ENCODE results near the gene NWD2.
"Not testable (repeated sequence)": the region's sequence is repeated elsewhere in the genome, so short reads cannot be mapped to it uniquely, and the experiment has no call there.

Gene NWD2

DNA sequence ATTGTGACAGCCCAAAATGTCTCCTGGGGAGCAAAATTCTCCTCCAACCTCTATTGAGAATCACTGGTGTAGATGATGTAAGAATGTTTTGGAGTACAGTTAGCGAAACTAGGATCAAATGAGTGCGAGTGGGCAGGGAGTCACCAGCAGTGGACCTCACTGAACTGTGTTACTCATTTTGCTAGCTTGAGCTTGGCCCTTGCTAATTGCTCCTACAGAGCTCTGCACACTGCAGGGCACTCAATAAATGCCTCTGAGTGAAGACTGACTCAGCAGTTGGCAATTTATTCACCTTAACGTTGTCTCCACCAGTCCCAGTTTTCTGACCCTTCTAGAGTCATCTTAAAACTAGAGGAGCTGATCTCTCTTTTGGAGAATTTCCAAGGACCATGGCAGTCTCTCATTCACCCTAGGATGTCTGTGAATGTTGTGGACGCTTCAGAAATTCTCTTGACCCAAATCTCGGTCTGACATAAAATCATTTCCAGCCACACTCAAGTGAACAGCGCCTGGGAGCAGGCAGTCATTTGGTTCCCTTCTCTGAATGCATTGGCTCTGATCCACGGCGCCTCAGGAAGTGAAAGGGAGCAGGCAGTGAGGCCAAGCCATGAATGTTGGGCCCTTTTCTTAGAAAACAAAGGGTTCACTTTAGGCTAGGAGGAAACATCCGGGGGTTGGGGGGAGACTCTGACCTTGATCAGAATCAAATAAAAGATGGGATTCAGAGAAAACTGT, 148.1 kb downstream of the NWD2 start:
- no peak for DNase-seq

DNA sequence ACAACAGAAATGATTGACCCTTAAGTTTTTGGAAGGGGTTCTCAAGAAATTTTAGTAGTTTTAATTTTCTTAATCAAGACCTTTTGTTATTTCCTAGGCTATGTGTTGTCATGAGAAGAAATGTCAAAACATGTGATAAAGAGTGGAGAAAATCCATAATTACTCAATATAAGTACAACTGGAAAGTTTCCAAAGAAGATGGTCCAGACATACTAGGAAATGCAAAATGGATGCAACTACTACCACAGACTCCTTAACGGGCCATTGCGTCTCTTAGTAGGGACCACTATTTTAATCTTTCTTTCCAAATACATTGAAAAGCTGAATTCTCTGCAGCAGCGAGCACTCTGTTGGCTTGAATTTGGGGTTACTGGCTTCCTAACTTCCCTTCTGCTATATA, 148.8 kb downstream of the NWD2 start:
- DNase-seq = no peak

- DNase-seq = no peak
Observed at GRCh38 chr4:37393889-37394288, 149.3 kb downstream of the NWD2 start.

GRCh38 chr4:37397505-37397904, 153.0 kb downstream of the NWD2 start:
- DNase-seq = no peak

- DNase-seq = no peak
Observed at GRCh38 chr4:37400241-37400881, 155.8 kb downstream of the NWD2 start.

DNA sequence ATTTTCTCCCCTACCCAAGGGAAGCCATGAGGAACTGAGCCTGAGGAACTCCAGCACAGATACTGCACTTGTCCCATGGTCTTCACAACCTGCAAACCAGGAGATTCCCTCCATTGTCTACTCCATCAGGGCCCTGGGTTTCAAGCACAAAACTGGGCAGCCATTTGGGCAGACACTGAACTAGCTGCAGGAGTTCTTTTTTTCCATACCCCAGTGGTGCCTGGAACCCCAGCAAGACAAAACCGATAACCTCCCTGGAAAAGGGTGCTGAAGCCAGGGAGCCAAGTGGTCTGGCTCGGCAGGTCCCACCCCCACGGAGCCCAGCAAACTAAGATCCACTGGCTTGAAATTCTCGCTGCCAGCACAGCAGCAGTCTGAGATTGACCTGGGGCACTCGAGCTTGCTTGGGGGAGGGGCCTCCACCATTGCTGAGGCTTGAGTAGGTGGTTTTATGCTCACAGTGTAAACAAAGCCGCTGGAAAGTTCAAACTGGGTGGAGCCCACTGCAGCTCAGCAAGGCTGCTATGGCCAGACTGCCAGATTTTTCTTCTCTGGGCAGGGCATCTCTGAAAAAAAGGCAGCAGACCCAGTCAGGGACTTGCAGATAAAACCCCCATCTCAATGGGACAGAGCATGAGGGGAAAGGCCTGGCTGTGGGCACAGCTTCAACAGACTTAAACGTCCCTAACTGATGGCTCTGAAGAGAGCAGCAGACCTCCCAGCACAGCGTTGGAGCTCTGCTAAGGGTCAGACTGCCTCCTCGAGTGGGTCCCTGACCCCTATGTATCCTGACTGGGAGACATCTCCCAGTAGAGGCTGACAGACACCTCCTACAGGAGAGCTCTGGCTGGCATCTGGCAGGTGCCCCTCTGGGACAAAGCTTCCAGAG, 163.6 kb downstream of the NWD2 start:
- DNase-seq = not testable (repeated sequence)

- DNase-seq = not testable (repeated sequence)
Observed at GRCh38 chr4:37413612-37414011, 169.1 kb downstream of the NWD2 start.

DNA sequence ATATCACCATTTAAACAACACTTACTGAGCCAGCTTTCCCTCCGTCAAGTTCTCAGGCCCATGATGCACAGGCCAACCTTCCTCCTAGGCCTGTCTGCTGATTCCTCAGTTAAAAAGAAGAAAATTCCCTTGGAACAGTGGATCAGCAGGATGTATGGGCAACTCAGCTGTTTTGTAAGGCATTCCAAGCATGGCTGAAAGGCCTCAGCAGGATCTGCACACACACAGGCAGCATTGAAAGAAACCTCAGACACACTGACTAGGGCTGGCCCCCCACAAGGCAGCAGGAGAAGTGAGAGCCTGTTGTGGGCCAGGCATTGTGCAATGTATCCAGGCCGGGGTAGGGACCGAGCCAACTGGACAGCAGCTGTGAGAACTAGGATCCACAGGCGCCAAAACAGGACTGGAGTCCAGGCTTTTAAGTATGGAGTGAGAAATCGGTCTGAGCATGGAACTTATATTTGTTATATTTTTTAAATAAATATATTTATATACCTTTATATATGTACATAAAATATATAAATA, 171.4 kb downstream of the NWD2 start:
- no peak for DNase-seq

- no peak for DNase-seq
Observed at GRCh38 chr4:37421614-37422013, 177.1 kb downstream of the NWD2 start.

DNA sequence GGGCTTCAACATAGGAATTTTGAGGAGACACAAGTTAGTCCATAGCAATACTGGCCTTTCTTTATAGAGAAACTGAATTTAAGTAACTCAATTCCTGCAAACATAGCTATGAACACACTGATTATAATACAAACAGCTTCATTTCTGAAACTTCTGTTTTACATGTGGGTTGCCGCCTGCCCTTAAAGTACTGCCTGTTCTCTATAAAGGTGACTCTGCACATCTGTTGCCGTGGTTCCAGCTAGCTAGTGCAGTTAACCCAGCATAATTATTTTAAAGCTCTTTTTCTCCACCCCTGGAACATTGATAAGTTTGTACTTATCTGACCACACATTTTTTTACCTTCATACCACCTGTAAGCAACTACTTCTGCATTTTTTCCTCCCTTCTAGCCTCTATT, 177.6 kb downstream of the NWD2 start:
- DNase-seq = no peak

DNA sequence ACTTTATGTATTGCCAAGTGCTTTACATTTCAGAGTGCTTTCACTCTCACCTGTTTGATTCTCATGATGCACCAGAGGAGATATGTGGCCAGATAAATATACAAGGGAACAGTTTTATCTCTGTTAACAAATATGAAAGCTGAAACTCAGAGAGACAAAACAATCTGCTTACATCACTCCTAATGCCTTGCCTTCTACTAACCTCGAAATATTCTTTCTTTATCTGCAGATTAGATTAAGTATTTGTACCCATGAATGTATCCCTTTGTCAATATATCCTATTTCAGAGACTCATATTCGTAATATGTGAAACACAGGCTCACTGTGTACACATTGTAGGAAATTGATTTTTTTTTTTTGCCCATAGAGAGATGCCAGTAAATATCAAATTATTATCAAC, 178.1 kb downstream of the NWD2 start:
- no peak for DNase-seq

GRCh38 chr4:37423310-37423709, 178.8 kb downstream of the NWD2 start:
- DNase-seq = no peak

DNA sequence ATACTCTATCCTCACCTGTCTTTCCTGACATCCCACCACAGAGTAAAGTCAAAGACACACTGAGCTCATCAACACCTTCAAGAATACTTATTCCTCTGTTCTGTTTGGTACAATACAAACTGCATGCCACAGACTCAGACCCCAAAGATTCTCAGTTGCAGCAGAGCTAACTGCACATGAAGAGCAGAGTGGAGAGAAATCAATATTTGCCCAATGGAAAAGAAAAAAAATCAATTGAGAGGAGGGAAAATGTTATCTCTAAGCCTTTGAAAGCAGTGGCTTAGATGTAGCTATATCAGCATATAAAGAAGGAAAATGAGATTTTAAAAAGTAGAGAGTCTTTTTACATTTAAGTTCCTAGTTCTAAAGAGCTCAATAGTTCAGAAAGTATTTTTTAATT, 180.2 kb downstream of the NWD2 start:
- DNase-seq = no peak

DNA sequence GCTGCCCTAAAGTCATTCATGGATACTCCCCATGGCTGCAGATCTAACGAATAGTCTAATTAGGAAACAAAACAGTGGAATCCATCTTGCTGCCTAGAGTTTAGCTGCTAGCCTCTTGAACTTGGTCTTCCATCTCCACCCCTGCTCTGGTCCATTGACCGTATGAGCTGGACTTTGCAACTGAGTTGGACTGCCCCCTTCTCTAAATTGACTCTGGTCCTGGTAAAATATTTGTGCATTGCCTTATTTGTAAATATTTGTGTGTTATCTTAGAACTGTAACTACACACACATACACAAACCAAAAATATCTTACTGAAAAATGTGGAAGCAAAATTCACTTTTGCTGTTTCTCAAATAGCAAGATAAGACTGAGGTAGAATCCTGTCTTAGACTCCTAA, 181.3 kb downstream of the NWD2 start:
- DNase-seq = no peak

DNA sequence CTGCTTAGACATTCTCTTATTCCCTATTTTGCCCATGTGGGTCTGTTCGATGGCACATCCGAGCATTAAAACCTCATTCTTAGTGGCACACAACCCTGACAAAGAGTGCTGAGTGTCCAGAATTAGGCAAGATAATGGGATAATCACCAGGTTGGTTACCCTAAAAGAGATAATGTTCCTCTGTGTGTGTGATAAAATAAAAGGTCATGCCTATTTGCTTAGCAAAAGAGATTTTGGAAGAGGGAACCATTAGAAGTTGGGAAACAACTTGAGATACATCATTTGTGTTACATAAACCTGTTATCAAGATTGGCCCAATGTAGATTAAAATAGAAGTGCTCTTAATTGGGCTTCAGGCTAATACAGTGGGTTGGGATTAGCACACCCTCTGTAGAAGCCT, 182.7 kb downstream of the NWD2 start:
- no peak for DNase-seq

DNA sequence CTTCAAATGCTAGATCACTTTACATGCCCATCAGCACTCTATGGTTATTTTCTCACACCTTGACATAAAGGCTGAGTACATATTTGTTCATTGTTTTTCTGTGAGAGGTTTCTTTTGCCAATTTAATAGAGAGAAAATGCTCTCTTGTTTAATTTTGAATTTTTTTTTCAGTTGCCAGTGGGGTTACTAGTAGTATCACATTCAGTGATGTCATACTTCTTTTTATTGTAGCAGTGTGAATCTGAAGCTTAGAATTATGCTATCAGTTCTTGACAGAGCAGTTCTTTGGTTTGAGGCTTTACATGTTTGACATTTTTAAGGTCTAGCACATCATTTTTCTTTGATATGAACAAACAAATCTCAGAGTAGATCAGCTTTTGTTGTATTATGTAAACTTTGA, 185.4 kb downstream of the NWD2 start:
- no peak for DNase-seq

GRCh38 chr4:37430718-37431416, 186.3 kb downstream of the NWD2 start:
- no peak for DNase-seq

- DNase-seq = no peak
Observed at GRCh38 chr4:37431417-37431743, 186.8 kb downstream of the NWD2 start.

DNA sequence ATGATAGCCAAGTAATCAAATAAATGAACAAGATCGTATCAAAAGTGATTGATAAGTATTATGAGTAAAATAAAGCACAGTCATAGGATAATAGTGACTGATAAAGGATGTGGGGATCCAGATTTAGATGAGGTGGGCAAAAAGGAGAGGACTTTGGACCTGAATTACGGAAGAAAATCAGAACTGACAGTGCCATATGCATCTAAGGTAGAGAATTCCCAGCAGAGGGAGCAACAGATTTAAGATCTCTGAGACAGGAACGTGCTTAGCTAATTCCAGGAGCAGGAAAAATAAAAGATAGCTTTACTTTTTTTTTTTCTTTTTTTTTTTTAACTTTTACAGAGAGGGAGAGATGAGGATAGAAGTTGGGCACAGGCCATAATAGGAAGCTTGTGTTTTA, 189.9 kb downstream of the NWD2 start:
- no peak for DNase-seq

DNA sequence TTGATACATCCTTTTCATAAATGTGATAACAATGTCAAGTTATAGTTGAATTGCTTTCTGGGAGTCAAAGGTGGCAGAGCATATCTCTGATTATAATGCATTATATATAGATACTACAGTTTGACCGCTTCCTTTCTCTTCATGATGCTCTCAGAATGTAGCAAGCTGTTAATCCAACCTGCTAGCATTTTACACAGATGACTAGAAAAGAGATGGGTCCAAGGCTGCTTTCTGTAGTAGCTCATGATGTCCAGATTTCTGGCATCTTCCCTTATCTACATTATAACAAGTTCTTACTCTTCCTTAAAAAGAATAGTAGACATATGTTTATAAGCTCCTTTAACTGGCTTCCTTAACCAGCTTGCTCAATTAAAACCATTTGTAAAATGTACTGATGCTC, 192.0 kb downstream of the NWD2 start:
- DNase-seq = no peak

- DNase-seq = no peak
Observed at GRCh38 chr4:37437163-37437562, 192.6 kb downstream of the NWD2 start.

GRCh38 chr4:37438564-37439279, 194.2 kb downstream of the NWD2 start:
- DNase-seq = no peak
